HepG2 (cell line): ENCODE results near the gene IMMT.

Experiments used
- BHLHE40 ChIP-seq: IDR thresholded peaks from 2 replicates; pipeline ENCODE4 v1.6.1; 2011; ENCODE audit warnings: low read length, improper control_type of control experiment
- EP300 ChIP-seq, 3 experiments: sonication (generic) in 1 of 3; formaldehyde crosslinking in 1 of 3; IDR thresholded peaks; 2 replicates each; pipeline versions ENCODE4 v1.5.1 to v1.6.1; 2011 to 2020; ENCODE audit warnings: low read depth in 2 of 3, low read length in 2 of 3, borderline replicate concordance in 1 of 3, improper control_type of control experiment in 1 of 3, mild to moderate bottlenecking in 1 of 3, missing genetic modification reagents in 1 of 3, moderate library complexity in 1 of 3
- FOXA1 ChIP-seq, 2 experiments: fragments of 450-650 bp in 1 of 2; sonication (generic) in 1 of 2; formaldehyde crosslinking in 1 of 2; IDR thresholded peaks; 2 replicates each; pipeline versions ENCODE4 v1.4.0 to v1.6.1; 2016 to 2020; ENCODE audit warnings: missing genetic modification reagents in 1 of 2
- KDM1A ChIP-seq: IDR thresholded peaks from 2 replicates; pipeline ENCODE4 v1.6.1; 2016; ENCODE audit warnings: missing compliant biosample characterization
- NBN ChIP-seq: fragments of 450-650 bp; conservative IDR thresholded peaks from 2 replicates; pipeline ENCODE4 v1.6.1; 2017
- PATZ1 ChIP-seq: sonication (generic); formaldehyde crosslinking; IDR thresholded peaks from 2 replicates; pipeline ENCODE4 v1.4.0; 2020; ENCODE audit warnings: missing genetic modification reagents
- RFX3 ChIP-seq: IDR thresholded peaks from 2 replicates; pipeline ENCODE4 v1.6.1; 2016; ENCODE audit warnings: missing biosample characterization, missing genetic modification reagents
- ZNF274 ChIP-seq: sonication (generic); formaldehyde crosslinking; IDR thresholded peaks from 2 replicates; pipeline ENCODE4 v1.5.1; 2020; ENCODE audit warnings: mild to moderate bottlenecking, missing genetic modification reagents
- ZNF333 ChIP-seq: sonication (generic); formaldehyde crosslinking; IDR thresholded peaks from 2 replicates; pipeline ENCODE4 v1.4.0; 2020; ENCODE audit warnings: mild to moderate bottlenecking, missing genetic modification reagents, borderline replicate concordance
- ZNF468 ChIP-seq: sonication (generic); formaldehyde crosslinking; IDR thresholded peaks from 2 replicates; pipeline ENCODE4 v1.8.0; 2022; ENCODE audit warnings: mild to moderate bottlenecking, moderate library complexity, missing genetic modification reagents
- ZNF773 ChIP-seq: sonication (generic); formaldehyde crosslinking; IDR thresholded peaks from 2 replicates; pipeline ENCODE4 v1.4.0; 2020; ENCODE audit warnings: missing genetic modification reagents, borderline replicate concordance
- TF ChIP-seq, protein P1 (sequence below): conservative IDR thresholded peaks from 2 replicates; pipeline ENCODE4 v1.6.1; 2018; ENCODE audit warnings: missing genetic modification reagents
- TF ChIP-seq, protein P2 (sequence below): sonication (generic); formaldehyde crosslinking; IDR thresholded peaks from 2 replicates; pipeline ENCODE4 v1.8.1; 2023; ENCODE audit warnings: mild to moderate bottlenecking, missing genetic modification reagents

GRCh38 chr2:86102157-86102556 lies 93.1 kb downstream of the IMMT start:
- TF ChIP-seq, protein P1, sequence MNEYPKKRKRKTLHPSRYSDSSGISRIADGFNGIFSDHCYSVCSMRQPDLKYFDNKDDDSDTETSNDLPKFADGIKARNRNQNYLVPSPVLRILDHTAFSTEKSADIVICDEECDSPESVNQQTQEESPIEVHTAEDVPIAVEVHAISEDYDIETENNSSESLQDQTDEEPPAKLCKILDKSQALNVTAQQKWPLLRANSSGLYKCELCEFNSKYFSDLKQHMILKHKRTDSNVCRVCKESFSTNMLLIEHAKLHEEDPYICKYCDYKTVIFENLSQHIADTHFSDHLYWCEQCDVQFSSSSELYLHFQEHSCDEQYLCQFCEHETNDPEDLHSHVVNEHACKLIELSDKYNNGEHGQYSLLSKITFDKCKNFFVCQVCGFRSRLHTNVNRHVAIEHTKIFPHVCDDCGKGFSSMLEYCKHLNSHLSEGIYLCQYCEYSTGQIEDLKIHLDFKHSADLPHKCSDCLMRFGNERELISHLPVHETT: no peak
- TF ChIP-seq KDM1A (CRISPR knock-in tag) (no peak), ZNF468 (CRISPR knock-in tag) (no peak), RFX3 (CRISPR knock-in tag) (no peak), BHLHE40 (no peak), FOXA1 (IDR thresholded peaks at IDR 0.05) (no peak), FOXA1 (CRISPR knock-in tag; IDR thresholded peaks at IDR 0.05) (no peak), ZNF274 (CRISPR knock-in tag) (no peak), NBN (no peak), EP300 (IDR thresholded peaks at IDR 0.05; ENCODE audit: low read depth in 2 of 2, low read length in 2 of 2) (no peak), EP300 (CRISPR knock-in tag; IDR thresholded peaks at IDR 0.05; ENCODE audit: borderline replicate concordance) (no peak), PATZ1 (CRISPR knock-in tag) (no peak), ZNF333 (CRISPR knock-in tag) (no peak), ZNF773 (CRISPR knock-in tag) (no peak)
- TF ChIP-seq, protein P2, sequence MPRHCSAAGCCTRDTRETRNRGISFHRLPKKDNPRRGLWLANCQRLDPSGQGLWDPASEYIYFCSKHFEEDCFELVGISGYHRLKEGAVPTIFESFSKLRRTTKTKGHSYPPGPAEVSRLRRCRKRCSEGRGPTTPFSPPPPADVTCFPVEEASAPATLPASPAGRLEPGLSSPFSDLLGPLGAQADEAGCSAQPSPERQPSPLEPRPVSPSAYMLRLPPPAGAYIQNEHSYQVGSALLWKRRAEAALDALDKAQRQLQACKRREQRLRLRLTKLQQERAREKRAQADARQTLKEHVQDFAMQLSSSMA (CRISPR knock-in tag): no peak
